ENCODE measurements around the gene MMEL1.
"Not testable (repeated sequence)": the region's sequence is repeated elsewhere in the genome, so short reads cannot be mapped to it uniquely, and the experiment has no call there.

The MMEL1 gene, protein sequence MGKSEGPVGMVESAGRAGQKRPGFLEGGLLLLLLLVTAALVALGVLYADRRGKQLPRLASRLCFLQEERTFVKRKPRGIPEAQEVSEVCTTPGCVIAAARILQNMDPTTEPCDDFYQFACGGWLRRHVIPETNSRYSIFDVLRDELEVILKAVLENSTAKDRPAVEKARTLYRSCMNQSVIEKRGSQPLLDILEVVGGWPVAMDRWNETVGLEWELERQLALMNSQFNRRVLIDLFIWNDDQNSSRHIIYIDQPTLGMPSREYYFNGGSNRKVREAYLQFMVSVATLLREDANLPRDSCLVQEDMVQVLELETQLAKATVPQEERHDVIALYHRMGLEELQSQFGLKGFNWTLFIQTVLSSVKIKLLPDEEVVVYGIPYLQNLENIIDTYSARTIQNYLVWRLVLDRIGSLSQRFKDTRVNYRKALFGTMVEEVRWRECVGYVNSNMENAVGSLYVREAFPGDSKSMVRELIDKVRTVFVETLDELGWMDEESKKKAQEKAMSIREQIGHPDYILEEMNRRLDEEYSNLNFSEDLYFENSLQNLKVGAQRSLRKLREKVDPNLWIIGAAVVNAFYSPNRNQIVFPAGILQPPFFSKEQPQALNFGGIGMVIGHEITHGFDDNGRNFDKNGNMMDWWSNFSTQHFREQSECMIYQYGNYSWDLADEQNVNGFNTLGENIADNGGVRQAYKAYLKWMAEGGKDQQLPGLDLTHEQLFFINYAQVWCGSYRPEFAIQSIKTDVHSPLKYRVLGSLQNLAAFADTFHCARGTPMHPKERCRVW

DNA sequence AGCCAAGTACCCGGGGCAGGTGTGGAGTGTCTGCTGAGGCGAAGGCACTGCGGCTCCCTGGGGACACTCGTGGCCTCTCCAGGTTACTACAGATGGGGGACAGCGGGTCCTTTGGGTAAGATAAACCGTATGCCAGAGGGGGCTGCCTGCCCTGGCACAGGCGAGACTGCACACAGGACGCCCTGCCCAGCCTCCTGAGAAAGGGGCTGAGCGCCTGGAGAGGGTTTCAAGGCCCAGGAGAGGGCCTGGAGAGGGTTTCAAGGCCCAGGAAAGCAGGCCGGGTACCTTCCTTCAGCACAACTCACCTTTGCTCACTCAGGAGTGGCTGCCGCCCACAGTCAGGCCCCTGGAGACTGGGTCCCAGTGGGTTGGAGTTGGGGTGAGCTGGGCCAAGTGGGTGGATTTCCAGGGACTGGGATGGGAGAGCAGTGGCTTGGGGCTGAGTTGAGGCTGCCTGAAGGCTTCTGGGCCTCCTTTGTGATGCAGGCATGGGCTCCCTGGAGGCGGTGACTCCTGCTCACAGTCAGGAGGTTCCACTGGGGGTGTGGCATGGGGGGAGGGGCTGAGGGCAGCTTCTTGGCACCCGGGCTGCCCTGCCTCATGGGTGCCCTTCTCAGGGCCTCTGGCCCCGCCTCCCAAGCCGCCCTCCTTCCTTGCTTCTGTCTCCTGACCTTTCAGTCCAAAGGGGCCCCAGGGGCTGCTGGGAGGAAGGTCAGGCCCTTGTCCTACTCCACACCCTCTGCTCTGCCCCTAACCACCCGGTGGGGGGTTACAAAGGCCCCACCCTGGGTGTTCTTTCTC, at the start of gene MMEL1:
TSS of gene MMEL1 (minus strand) at position 456 of the 801 bp plus-strand sequence. CDS start 3,532 bp downstream, outside the sequence.
- no peak for DNase-seq (ENCODE audit: extremely low read depth in 1 of 2, low read depth in 1 of 2)

DNA sequence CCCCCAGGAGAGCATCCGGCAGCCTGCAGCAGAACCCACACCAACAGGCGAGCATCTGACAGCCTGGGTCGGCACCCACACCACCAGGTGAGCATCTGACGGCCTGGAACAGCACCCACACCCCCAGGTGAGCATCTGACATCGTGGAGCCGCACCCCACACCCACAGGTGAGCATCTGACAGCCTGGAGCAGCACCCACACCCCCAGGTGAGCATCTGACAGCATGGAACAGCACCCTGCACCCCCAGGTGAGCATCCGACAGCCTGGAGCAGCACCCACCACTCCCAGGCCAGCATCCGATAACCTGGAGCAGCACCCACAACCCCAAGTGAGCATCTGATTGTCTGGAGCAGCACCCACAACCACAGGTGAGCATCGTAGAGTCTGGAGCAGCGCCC, 43.9 kb upstream of the MMEL1 start:
- DNase-seq (ENCODE audit: extremely low read depth in 1 of 2, low read depth in 1 of 2) = not testable (repeated sequence)

DNA sequence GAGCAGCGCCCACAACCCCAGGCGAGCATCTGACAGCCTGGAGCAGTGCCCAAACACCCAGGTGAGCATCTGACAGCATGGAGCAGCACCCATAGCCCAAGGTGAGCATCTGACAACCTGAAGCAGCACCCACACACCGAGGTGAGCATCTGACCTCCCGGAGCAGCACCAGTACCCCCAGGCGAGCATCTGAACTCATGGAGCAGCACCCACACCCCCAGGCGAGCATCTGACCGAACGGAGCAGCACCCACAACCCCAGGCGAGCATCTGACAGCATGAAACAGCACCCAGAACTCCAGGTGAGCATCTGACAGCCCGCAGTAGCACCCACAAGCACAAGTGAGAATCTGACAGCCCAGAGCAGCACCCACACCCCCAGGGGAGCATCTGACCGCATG, 38.8 kb upstream of the MMEL1 start:
- not testable (repeated sequence) for DNase-seq (ENCODE audit: extremely low read depth in 1 of 2, low read depth in 1 of 2)

DNA sequence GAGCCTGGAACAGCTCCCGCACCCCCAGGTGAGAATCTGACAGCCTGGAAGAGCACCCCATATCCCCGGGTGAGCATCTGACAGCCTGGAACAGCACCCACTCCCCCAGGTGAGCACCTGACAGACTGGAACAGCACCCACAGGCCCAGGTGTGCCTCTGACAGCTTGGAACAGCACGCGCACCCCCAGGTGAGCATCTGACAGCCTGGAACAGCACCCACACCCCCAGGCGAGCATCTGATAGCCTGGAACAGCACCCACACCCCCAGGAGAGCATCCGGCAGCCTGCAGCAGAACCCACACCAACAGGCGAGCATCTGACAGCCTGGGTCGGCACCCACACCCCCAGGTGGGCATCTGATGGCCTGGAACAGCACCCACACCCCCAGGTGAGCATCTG, 27.0 kb upstream of the MMEL1 start:
- not testable (repeated sequence) for DNase-seq (ENCODE audit: extremely low read depth in 1 of 2, low read depth in 1 of 2)

DNA sequence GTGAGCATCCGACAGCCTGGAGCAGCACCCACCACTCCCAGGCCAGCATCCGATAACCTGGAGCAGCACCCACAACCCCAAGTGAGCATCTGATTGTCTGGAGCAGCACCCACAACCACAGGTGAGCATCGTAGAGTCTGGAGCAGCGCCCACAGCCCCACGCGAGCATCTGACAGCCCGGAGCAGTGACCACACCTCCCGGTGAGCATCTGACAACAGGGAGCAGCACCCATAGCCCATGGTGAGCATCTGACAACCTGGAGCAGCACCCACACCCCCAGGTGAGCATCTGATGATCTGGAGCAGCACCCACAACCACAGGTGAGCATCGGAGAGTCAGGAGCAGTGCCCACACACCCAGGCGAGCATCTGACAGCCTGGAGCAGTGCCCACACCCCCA, 25.1 kb upstream of the MMEL1 start:
- not testable (repeated sequence) for DNase-seq (ENCODE audit: extremely low read depth in 1 of 2, low read depth in 1 of 2)

DNA sequence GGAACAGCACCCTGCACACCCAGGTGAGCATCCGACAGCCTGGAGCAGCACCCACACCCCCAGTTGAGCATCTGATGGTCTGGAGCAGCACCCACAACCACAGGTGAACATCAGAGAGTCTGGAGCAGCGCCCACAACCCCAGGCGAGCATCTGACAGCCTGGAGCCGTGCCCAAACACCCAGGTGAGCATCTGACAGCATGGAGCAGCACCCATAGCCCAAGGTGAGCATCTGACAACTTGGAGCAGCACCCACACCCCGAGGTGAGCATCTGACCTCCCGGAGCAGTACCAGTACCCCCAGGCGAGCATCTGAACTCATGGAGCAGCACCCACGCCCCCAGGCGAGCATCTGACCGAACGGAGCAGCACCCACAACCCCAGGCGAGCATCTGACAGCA, 24.3 kb upstream of the MMEL1 start:
- not testable (repeated sequence) for DNase-seq (ENCODE audit: extremely low read depth in 1 of 2, low read depth in 1 of 2)

DNA sequence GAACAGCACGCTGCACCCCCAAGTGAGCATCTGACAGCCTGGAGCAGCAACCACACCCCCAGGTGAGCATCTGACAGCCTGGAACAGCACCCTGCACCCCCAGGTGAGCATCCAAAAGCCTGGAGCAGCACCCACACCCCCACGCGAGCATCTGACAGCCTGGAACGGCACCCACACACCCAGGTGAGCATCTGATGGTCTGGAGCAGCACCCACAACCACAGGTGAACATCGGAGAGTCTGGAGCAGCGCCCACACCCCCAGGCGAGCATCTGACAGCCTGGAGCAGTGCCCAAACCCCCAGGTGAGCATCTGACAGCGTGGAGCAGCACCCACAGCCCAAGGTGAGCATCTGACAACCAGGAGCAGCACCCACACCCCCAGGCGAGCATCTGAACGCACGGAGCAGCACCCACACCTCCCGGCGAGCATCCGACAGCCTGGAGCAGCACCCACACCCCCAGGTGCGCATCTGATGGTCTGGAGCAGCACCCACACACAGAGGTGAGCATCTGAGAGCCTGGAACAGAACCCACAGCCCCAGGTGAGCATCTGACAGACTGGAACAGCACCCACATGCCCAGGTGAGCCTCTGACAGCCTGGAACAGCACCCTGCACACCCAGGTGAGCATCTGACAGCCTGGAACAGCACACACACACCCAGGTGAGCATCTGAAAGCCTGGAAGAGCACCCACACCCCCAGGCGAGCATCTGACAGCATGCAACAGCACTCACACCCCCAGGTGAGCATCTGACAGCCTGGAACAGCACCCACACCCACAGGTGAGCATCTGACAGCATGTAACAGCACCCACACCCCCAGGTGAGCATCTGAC, 23.0 kb upstream of the MMEL1 start:
- DNase-seq (ENCODE audit: extremely low read depth in 1 of 2, low read depth in 1 of 2) = not testable (repeated sequence)

DNA sequence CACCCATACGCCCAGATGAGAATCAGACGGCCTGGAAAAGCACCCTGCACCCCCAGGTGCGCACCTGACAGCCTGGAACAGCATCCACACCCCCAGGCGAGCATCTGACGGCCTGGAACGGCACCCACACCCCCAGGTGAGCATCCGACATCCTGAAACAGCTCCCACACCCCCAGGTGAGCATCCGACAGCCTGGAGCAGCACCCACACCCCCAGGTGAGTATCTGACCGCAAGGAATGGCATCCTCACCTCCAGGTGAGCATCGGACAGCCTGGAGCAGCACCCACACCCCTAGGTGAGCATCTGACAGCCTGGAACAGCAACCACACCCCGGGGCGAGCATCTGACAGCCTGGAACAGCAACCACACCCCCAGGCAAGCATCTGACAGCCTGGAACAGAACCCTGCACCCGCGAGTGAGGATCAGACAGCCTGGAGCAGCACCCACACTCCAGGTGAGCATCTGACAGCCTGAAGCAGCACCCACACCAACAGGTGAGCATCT, 21.7 kb upstream of the MMEL1 start:
- DNase-seq (ENCODE audit: extremely low read depth in 1 of 2, low read depth in 1 of 2) = not testable (repeated sequence)

DNA sequence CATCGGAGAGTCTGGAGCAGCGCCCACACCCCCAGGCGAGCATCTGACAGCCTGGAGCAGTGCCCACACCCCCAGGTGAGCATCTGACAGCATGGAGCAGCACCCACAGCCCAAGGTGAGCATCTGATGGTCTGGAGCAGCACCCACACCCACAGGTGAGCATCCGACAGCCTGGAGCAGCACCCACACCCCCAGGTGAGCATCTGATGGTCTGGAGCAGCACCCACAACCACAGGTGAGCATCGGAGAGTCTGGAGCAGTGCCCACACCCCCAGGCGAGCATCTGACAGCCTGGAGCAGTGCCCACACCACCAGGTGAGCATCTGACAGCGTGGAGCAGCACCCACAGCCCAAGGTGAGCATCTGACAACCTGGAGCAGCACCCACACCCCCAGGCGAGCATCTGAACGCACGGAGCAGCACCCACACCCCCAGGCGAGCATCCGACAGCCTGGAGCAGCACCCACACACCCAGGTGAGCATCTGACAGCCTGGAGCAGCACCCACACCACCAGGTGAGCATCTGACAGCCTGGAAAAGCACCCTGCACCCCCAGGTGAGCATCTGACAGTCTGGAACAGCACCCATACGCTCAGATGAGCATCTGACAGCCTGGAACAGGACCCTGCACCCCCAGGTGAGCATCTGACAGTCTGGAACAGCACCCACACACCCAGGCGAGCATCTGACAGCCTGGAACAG, 21.1 kb upstream of the MMEL1 start:
- not testable (repeated sequence) for DNase-seq (ENCODE audit: extremely low read depth in 1 of 2, low read depth in 1 of 2)

DNA sequence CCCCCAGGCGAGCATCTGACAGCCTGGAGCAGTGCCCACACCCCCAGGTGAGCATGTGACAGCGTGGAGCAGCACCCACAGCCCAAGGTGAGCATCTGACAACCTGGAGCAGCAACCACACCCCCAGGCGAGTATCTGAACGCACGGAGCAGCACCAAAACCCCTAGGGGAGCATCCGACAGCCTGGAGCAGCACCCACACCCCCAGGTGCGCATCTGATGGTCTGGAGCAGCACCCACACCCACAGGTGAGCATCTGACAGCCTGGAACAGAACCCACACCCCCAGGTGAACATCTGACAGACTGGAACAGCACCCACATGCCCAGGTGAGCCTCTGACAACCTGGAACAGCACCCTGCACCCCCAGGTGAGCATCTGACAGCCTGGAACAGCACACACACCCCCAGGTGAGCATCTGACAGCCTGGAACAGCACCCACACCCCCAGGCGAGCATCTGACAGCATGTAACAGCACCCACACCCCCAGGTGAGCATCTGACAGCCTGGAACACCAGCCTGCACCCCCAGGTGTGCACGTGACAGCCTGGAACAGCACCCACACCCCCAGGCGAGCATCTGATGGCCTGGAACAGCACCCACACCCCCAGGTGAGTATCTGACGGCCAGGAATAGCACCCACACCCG, 20.2 kb upstream of the MMEL1 start:
- DNase-seq (ENCODE audit: extremely low read depth in 1 of 2, low read depth in 1 of 2) = not testable (repeated sequence)

DNA sequence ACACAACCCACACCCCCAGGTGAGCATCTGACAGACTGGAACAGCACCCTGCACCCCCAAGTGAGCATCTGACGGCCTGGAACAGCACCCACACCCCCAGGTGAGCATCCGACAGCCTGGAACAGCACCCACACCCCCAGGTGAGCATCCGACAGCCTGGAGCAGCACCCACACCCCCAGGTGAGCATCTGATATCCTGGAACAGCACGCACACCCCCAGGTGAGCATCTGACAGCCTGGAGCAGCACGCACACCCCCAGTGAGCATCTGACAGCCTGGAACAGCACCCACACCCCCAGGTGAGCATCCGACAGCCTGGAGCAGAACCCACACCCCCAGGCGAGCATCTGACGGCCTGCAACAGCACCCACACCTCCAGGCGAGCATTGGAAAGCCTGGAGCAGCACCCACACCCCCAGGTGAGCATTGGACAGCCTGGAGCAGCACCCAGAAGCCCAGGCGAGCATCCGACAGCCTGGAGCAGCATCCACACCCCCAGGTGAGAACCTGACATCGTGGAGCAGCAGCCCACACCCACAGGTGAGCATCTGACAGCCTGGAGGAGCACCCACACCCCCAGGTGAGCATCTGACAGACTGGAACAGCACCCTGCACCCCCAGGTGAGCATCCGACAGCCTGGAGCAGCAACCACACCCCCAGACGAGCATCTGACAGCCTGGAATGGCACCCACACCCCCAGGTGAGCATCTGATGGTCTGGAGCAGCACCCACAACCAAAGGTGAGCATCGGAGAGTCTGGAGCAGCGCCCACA, 19.5 kb upstream of the MMEL1 start:
- DNase-seq (ENCODE audit: extremely low read depth in 1 of 2, low read depth in 1 of 2) = not testable (repeated sequence)

DNA sequence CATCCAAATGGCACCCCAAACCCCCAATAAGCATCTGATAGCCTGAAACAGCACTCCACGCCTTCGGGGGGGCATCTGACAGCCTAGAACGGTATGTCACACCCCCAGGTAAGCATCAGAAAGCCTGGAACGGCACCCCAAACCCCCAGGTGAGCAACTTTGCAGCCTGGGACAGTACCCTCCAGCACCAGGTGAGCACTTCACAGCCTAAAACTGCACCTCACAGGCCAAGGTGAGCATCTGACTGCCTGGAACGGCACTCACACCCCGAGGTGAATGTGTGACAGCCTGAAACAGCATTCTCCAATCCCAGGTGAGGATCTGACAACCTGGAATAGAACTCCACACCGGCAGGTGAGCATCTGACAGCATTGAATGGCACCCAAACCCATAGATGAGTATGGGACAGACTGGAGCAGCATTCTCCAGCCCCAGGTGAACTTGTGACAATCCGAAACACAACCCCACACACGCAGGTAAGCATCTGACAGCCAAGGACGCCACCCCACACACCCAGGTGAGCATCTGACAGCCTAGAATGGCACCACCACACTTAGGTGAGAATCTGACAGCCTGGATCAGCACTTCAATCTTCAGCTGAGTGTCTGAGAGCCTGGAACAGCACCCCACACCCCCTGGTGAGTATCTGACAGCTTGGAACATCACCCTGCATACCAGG, 18.3 kb upstream of the MMEL1 start:
- DNase-seq (ENCODE audit: extremely low read depth in 1 of 2, low read depth in 1 of 2) = no peak

DNA sequence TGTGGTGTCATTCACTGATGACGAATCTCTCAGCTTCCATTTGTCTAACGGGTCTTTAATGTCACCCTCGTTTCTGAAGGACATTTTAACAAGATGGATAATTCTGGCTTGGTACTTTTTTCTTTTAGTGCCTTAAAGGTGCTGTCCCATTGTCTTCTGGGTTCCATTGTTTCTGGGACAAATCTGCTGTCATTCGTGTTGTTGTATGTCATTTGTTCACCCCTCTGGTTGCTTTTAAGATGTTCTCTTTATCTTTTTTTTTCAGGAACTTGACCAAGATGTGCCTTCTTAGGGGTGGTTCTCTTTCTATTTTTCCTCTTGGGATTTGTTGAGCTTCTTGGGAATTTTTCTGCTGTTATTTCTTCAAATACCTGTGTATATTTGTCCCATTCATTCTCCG, 14.0 kb upstream of the MMEL1 start:
- DNase-seq (ENCODE audit: extremely low read depth in 1 of 2, low read depth in 1 of 2) = no peak

DNA sequence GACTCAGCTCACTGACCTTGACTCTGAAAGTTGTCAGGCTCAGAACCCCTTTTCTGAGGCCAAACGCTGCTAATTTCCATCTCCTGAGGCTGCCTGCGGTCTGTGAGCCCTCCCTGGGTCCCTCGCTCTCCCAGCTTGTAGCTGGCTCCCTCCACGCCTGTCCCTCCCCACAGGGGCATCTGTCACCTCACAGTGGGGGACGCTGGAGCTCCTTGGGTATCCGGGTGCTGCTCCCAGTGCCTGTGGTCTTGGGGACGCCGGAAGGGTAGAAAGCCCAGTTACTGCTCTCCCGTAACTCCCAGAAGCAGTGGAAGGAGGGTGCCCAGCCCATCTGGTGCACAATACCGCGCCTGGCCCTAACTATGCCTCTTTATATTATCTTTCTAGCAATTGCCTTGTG, 13.0 kb upstream of the MMEL1 start:
- DNase-seq (ENCODE audit: extremely low read depth in 1 of 2, low read depth in 1 of 2) = no peak

DNA sequence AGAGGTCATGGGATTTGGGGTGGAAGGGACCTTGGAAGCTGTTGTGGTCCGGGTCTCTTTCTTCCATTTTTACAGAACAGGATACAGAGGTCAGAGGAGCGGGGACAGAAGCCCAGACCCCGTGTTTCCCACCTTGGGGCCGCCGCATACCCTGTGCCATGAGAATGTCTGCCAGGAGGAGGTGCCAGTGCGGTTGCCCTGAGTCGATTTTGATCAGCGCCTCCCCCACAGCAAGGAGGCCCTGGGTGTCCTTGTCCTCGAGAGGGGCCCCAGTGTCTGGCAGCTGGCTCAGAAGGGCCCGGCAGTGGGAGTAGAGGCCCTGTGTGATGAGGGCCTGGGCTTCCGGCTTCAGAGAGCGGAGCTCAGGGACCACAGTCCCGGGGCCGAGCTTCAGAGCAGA, 12.3 kb upstream of the MMEL1 start:
- DNase-seq (ENCODE audit: extremely low read depth in 1 of 2, low read depth in 1 of 2) = no peak

DNA sequence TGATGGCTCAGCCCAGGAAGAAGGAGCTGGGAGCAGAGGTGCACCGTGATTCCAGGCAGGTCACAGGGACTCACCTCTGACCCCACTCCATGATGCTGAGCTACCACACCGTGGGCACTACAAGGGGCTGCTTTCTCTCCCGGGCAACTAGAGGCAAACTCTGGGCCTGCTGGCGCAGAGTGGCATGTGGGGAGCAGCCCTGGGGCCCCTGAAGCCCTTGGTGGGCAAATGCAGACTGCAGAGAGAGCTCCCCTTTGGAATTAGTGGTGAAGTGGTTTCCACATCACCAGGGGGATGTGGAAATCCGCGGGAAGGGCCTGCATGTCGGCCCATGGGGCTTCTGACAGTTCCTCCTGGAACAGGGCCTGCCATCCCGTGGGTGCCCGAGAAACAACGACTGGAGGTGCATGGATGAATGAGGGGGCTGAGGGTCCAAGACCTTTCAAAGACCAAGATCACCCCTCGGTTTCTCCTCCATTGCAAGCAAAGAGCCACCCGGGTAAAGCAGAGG, 11.8 kb upstream of the MMEL1 start:
- no peak for DNase-seq (ENCODE audit: extremely low read depth in 1 of 2, low read depth in 1 of 2)

DNA sequence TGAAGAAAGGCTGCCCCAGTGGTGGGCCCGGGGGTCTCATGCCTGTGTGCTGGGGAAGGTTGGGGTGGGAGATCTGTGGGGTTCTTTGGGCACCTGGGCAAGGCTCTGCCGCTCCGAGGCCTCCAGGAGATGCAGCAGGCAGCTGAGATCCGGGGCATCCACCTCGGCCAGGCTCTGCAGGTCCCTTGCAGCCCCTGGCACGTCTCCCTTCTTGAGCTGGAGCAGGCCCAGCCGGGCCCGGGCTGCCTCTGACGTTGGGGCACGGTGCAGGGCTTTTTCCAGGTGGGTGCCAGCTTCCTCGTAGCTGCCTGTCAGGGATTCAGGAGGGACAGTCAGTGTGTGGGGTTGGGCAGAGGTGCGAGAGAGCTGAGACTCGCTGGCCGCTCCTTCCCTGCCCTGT, 11.4 kb upstream of the MMEL1 start:
- DNase-seq (ENCODE audit: extremely low read depth in 1 of 2, low read depth in 1 of 2) = no peak

All from activated CD8-positive, alpha-beta memory T cell treated with anti-CD3 and anti-CD28 coated beads for 1 hour (primary cell).